Measurements from ENCODE around the gene POLR3E. TPM values are rescaled to one million over a fixed set of nuclear protein-coding genes. Genes with fewer than 3 reads are reported as not detected.

Gene POLR3E
- 31.5 and 62.5 TPM in 2 replicates for total RNA-seq
- 23.5 and 26.9 TPM in 2 replicates for polyA plus RNA-seq

DNA sequence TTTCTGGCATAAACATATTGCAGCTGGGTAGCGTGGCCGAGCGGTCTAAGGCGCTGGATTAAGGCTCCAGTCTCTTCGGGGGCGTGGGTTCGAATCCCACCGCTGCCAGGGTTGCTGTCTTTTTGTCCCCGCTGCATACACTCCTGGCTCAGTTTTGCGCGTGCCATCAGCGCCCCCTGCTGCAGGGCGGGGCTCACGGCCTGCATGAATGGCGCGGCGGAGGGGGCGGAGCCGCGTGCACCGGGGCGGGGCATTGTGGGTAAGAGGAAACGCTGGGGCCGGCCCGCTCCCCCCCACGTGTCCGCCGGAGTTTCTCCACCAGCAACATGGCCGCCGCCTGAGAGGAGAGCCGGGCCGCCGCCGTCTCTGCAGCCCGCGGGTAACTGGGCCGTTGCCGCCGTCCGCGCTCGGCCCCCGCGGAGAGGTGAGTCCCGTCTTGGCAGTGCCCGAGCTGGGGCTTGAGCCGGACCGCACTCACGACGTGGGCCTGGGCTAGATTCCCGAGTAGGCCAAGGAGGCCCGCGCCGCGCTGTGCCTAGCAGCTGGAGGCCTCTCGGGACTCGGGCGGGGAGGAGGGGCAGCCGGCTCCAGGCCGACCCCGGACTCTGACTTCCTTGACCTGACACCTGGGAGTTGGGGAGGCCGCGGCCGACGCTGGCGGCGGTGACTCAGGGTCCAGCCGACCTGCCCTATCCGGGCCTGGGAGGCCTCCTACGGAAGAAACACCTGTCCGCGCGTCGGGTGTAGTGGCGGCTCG is at the start of gene POLR3E:
POLR3E (plus strand) TSS at position 296 of the 757 bp plus-strand sequence. CDS start 5,560 bp downstream, outside the sequence.
- peak within 1 kb of the TSS; percentile 82 for H3K4me2 ChIP-seq
- H3K27me3 ChIP-seq: no peaks in the 10 kb centered on the region
- peak within 1 kb of the TSS; percentile 96 for H3K27ac ChIP-seq
- peak; percentile 98 for DNase-seq (ENCODE audit: low spot score)
- no peaks in the 10 kb centered on the region for H3K36me3 ChIP-seq (replicated peaks; ENCODE audit: insufficient read depth, low read depth)
- no peaks in the 10 kb centered on the region for H3K9me3 ChIP-seq (ENCODE audit: low read depth)
- no peaks in the 10 kb centered on the region for H3K4me1 ChIP-seq (ENCODE audit: insufficient read depth)
- H3K79me2 ChIP-seq: peaks cover 37% of the 10 kb centered on the region
- peaks cover 22% of the 10 kb centered on the region for H4K20me1 ChIP-seq (ENCODE audit: insufficient read depth, poor library complexity, severe bottlenecking)
- H3K9me2 ChIP-seq (replicated peaks; ENCODE audit: insufficient read depth): no peaks in the 10 kb centered on the region
- peak within 1 kb of the TSS; percentile 73 for H2AFZ ChIP-seq
- peak within 1 kb of the TSS; percentile 67 for H3K4me3 ChIP-seq
- WGBS (ENCODE audit: low lambda C conversion rate, missing lambda C conversion rate): 1% methylated on average over 51 of the region's 76 CpGs
- TF ChIP-seq CTCF (IDR thresholded peaks at IDR 0.05; ENCODE audit: poor library complexity) (peak; percentile 98), EZH2phosphoT487 (IDR thresholded peaks at IDR 0.05; ENCODE audit: low read depth, severe bottlenecking, unreplicated experiment) (no peak)

- no peak for DNase-seq (ENCODE audit: low spot score)
Observed at GRCh38 chr16:22250522-22250921, 46.7 kb upstream of the POLR3E start.

DNA sequence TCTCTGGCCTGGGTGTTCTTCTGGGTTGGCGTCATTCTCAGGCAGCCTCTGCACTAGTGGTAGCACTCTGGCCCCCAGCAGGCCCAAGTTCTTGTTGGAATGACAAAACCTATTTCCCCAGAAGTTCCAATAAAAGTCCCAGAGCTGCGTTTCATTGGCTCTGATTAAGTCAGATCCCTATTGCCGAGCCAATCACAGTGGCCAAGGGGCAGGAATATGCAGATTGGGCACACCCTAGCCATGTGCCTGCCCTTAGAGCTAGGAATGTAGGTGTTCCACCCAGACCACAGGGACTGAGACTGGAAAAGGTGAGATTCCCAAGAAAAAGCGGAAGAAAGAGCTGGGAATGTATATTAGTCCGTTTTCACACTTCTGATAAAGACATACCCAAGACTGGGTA is 44.9 kb upstream of the POLR3E start:
- WGBS (ENCODE audit: low lambda C conversion rate, missing lambda C conversion rate): 98% methylated on average over 5 of the region's 5 CpGs
- H3K9me2 ChIP-seq (replicated peaks; ENCODE audit: insufficient read depth): no peaks in the 10 kb centered on the region

More at GRCh38 chr16:22250522-22250921, 46.7 kb upstream of the POLR3E start:
- Histone ChIP-seq H3K4me3 (no peak overlapping the region), H3K9me2 (replicated peaks; ENCODE audit: insufficient read depth) (no peaks in the 10 kb centered on the region), H3K79me2 (no peaks in the 10 kb centered on the region), H3K36me3 (replicated peaks; ENCODE audit: insufficient read depth, low read depth) (no peaks in the 10 kb centered on the region), H2AFZ (no peak overlapping the region), H3K27me3 (no peaks in the 10 kb centered on the region), H4K20me1 (ENCODE audit: insufficient read depth, poor library complexity, severe bottlenecking) (no peaks in the 10 kb centered on the region), H3K9me3 (ENCODE audit: low read depth) (no peaks in the 10 kb centered on the region), H3K4me2 (no peak overlapping the region), H3K27ac (no peak overlapping the region), H3K4me1 (ENCODE audit: insufficient read depth) (no peaks in the 10 kb centered on the region)
- TF ChIP-seq EZH2 (IDR thresholded peaks at IDR 0.05; ENCODE audit: borderline replicate concordance) (no peak), EZH2phosphoT487 (IDR thresholded peaks at IDR 0.05; ENCODE audit: low read depth, severe bottlenecking, unreplicated experiment) (no peak), CTCF (IDR thresholded peaks at IDR 0.05; ENCODE audit: poor library complexity) (no peak)
- WGBS (ENCODE audit: low lambda C conversion rate, missing lambda C conversion rate): 97% methylated on average over 6 of the region's 6 CpGs

More for the DNA sequence above, 44.9 kb upstream of the POLR3E start:
- Histone ChIP-seq H3K4me3 (no peak overlapping the region), H4K20me1 (ENCODE audit: insufficient read depth, poor library complexity, severe bottlenecking) (no peaks in the 10 kb centered on the region), H3K36me3 (replicated peaks; ENCODE audit: insufficient read depth, low read depth) (no peaks in the 10 kb centered on the region), H3K4me1 (ENCODE audit: insufficient read depth) (no peaks in the 10 kb centered on the region), H3K27me3 (no peaks in the 10 kb centered on the region), H3K27ac (no peak overlapping the region), H3K9me3 (ENCODE audit: low read depth) (no peaks in the 10 kb centered on the region), H3K79me2 (no peaks in the 10 kb centered on the region), H2AFZ (no peak overlapping the region), H3K4me2 (no peak overlapping the region)
- DNase-seq (ENCODE audit: low spot score): no peak
- TF ChIP-seq CTCF (IDR thresholded peaks at IDR 0.05; ENCODE audit: poor library complexity): no peak
